ENCODE results near the gene GLOD4.
"Not testable (repeated sequence)": the region's sequence is repeated elsewhere in the genome, so short reads cannot be mapped to it uniquely, and the experiment has no call there.

DNA sequence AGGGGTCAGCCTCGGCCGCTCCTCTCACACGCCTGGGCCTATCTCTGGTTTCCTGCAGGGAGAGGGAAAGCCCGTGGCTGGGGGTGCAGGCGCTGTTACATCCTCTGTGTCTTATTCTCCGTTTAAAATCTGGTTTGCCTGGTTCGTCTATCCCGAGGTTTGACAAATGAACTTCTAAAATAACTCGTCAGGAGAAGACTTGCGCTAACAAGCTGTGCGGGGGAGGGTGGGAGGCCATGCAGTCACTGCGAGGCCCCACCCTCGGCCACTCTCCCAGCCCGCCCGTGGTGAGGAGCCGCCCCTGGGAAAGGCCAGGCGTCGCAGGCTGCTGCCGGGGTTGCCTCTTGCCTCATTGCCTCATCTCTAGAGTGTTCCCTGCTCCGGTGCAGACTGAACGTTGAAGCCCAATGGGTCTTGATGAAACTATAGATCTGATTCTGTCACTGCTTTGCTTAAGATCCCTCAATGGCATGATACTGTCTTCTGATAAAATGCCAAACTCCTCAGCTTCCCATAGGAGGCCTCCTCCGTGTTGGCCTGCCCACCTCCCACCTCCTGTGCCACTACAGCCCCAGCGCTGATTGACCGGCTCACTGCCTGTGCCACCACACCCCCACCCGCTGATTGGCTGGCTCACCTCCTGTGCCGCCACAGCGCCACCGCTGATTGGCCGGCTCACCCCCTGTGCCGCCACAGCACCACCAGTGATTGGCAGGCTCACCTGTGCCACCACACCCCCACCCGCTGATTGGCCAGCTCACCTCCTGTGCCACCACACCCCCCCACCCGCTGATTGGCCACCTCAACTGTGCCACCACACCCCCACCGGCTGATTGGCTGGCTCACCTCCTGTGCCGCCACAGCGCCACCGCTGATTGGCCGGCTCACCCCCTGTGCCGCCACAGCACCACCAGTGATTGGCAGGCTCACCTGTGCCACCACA, 8.1 kb upstream of the GLOD4 start:
- TF ChIP-seq CEBPB (IDR thresholded peaks at IDR 0.05; ENCODE audit: borderline replicate concordance in 1 of 2, low read depth in 2 of 2, low read length in 2 of 2); NFYB (IDR thresholded peaks at IDR 0.05; ENCODE audit: insufficient read depth, low read depth, low read length); FOS (IDR thresholded peaks at IDR 0.05; ENCODE audit: borderline replicate concordance, extremely low read depth, insufficient read length); GABPA (IDR thresholded peaks at IDR 0.05; ENCODE audit: low read depth); ZNF274 (IDR thresholded peaks at IDR 0.05; ENCODE audit: insufficient read depth, insufficient read length); NFXL1 (IDR thresholded peaks at IDR 0.05; ENCODE audit: borderline replicate concordance): not testable (repeated sequence)
- TF ChIP-seq, protein P1, sequence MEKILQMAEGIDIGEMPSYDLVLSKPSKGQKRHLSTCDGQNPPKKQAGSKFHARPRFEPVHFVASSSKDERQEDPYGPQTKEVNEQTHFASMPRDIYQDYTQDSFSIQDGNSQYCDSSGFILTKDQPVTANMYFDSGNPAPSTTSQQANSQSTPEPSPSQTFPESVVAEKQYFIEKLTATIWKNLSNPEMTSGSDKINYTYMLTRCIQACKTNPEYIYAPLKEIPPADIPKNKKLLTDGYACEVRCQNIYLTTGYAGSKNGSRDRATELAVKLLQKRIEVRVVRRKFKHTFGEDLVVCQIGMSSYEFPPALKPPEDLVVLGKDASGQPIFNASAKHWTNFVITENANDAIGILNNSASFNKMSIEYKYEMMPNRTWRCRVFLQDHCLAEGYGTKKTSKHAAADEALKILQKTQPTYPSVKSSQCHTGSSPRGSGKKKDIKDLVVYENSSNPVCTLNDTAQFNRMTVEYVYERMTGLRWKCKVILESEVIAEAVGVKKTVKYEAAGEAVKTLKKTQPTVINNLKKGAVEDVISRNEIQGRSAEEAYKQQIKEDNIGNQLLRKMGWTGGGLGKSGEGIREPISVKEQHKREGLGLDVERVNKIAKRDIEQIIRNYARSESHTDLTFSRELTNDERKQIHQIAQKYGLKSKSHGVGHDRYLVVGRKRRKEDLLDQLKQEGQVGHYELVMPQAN (conservative IDR thresholded peaks at IDR 0.05) = not testable (repeated sequence)
- TF ChIP-seq, protein P2, sequence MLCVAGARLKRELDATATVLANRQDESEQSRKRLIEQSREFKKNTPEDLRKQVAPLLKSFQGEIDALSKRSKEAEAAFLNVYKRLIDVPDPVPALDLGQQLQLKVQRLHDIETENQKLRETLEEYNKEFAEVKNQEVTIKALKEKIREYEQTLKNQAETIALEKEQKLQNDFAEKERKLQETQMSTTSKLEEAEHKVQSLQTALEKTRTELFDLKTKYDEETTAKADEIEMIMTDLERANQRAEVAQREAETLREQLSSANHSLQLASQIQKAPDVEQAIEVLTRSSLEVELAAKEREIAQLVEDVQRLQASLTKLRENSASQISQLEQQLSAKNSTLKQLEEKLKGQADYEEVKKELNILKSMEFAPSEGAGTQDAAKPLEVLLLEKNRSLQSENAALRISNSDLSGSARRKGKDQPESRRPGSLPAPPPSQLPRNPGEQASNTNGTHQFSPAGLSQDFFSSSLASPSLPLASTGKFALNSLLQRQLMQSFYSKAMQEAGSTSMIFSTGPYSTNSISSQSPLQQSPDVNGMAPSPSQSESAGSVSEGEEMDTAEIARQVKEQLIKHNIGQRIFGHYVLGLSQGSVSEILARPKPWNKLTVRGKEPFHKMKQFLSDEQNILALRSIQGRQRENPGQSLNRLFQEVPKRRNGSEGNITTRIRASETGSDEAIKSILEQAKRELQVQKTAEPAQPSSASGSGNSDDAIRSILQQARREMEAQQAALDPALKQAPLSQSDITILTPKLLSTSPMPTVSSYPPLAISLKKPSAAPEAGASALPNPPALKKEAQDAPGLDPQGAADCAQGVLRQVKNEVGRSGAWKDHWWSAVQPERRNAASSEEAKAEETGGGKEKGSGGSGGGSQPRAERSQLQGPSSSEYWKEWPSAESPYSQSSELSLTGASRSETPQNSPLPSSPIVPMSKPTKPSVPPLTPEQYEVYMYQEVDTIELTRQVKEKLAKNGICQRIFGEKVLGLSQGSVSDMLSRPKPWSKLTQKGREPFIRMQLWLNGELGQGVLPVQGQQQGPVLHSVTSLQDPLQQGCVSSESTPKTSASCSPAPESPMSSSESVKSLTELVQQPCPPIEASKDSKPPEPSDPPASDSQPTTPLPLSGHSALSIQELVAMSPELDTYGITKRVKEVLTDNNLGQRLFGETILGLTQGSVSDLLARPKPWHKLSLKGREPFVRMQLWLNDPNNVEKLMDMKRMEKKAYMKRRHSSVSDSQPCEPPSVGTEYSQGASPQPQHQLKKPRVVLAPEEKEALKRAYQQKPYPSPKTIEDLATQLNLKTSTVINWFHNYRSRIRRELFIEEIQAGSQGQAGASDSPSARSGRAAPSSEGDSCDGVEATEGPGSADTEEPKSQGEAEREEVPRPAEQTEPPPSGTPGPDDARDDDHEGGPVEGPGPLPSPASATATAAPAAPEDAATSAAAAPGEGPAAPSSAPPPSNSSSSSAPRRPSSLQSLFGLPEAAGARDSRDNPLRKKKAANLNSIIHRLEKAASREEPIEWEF (IDR thresholded peaks at IDR 0.05; ENCODE audit: insufficient replicate concordance, low read depth, low read length) = not testable (repeated sequence)

Data from GM12878 (cell line).